ENCODE measurements around the gene SND1. TPM values are rescaled to one million over a fixed set of nuclear protein-coding genes. Genes with fewer than 3 reads are reported as not detected.

Gene SND1
- total and polyA plus RNA-seq, 2 of the 4 experiments (the other 2 are of a cell fraction), result 154 to 294 TPM

DNA sequence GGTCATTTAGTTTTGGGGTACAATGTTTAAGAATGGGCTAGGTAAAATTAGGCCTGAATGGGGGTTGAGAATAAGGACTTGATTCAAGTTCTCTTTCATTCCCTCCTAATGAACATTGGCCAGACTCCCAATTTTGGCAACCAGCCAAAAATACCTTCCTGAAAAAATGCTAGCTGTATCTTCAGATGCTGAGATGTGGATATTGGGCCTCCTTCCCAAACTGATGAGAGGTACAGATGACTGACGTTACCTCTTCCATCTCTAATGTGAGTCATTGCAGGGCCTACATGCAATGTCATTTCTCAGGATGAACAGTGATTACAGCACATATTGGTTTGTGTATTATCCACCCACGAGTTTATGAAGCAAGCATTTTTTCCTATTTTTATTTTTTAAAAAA is 151.6 kb downstream of the SND1 start:
- H2AFZ ChIP-seq (replicated peaks; ENCODE audit: low read length, poor library complexity), result no peak overlapping the region
- peaks cover 6% of the 10 kb centered on the region for H3K36me3 ChIP-seq (ENCODE audit: control insufficient read depth, insufficient read depth, low read length)
- H2AK9ac ChIP-seq (replicated peaks; ENCODE audit: low read depth, low read length, poor library complexity), result no peak overlapping the region
- H4K8ac ChIP-seq (ENCODE audit: low read depth in 2 of 2, low read length in 2 of 2), result no peak overlapping the region
- BruUV-seq (replicated peaks), result no TSS peak
- no peaks in the 10 kb centered on the region for H3K4me1 ChIP-seq (ENCODE audit: control insufficient read depth, insufficient read depth, low read length)
- no peak overlapping the region for H2BK15ac ChIP-seq (ENCODE audit: low read depth, low read length)
- no peak overlapping the region for H2BK120ac ChIP-seq (ENCODE audit: low read depth, low read length)
- ChIA-PET CTCF (interaction anchor here (1.5 kb wide), 1 partner anchor 11 kb away, joined by 5 read pairs; no protein-coding TSS in a partner anchor), POLR2A (ENCODE audit: unreplicated experiment) (no interaction called here)
- no peak overlapping the region for H3K18ac ChIP-seq (ENCODE audit: low read depth, low read length)
- in situ Hi-C loops (cut with MboI; ENCODE audit: low sequenced_read_pairs), result no loop called here
- intact Hi-C loops (cut with micrococcal nuclease), result no loop called here
- peaks cover 53 to 65% of the 10 kb centered on the region in 2 experiments for H3K79me1 ChIP-seq (ENCODE audit: low read depth in 1 of 2, low read length in 2 of 2)
- WGBS, 2 experiments (ENCODE audit: extremely low coverage in 2 of 2, insufficient read length in 1 of 2), result no CpG with 5 or more reads among the region's 2 CpGs
- H3K4me2 ChIP-seq (ENCODE audit: low read depth, low read length), result no peak overlapping the region
- TF ChIP-seq CTCF (conservative IDR thresholded peaks at IDR 0.05; ENCODE audit: low read depth, low read length) (no peak), MXI1 (IDR thresholded peaks at IDR 0.05; ENCODE audit: borderline replicate concordance, low read depth, low read length) (no peak), FOS (IDR thresholded peaks at IDR 0.05; ENCODE audit: low read depth, low read length) (no peak), CHD1 (IDR thresholded peaks at IDR 0.05; ENCODE audit: low read depth, low read length) (no peak)
- H4K91ac ChIP-seq (ENCODE audit: insufficient read depth, low read depth, low read length), result no peak overlapping the region
- H3K27ac ChIP-seq (ENCODE audit: insufficient read depth, low read length), result no peak overlapping the region
- ATAC-seq (ENCODE audit: low read depth) (no peak), DNase-seq (peak; percentile 38)
- no peak overlapping the region for H3K23ac ChIP-seq (ENCODE audit: low read depth, low read length)
- dilution Hi-C loops (cut with HindIII; ENCODE audit: low sequenced_read_pairs, unreplicated experiment), result no loop called here
- no peak overlapping the region for H3K4me3 ChIP-seq (ENCODE audit: insufficient read depth, low read depth, low read length)
- H3K9me3 ChIP-seq (ENCODE audit: control insufficient read depth, insufficient read depth, low read length), result no peaks in the 10 kb centered on the region
- H3K9ac ChIP-seq (ENCODE audit: low read depth, low read length), result no peak overlapping the region
- H3K27me3 ChIP-seq (ENCODE audit: control insufficient read depth, insufficient read depth, low read length), result no peaks in the 10 kb centered on the region
- H2BK20ac ChIP-seq (ENCODE audit: low read depth, low read length), result no peak overlapping the region
- H3K9me1 ChIP-seq (ENCODE audit: insufficient read depth, low read length), result peaks cover 13% of the 10 kb centered on the region
- H3K14ac ChIP-seq (replicated peaks; ENCODE audit: low read depth, low read length), result no peak overlapping the region
- no peak overlapping the region for H3K4ac ChIP-seq (ENCODE audit: low read depth, low read length)
- peaks cover 45% of the 10 kb centered on the region for H4K20me1 ChIP-seq (ENCODE audit: insufficient read depth, low read length)
- no peak overlapping the region for H2AK5ac ChIP-seq (ENCODE audit: low read depth, low read length)
- no peak overlapping the region for H4K5ac ChIP-seq (ENCODE audit: low read depth, low read length)
- no peak overlapping the region for H2BK5ac ChIP-seq (ENCODE audit: low read depth, low read length, poor library complexity, severe bottlenecking)
- no peak overlapping the region for H3K56ac ChIP-seq (ENCODE audit: extremely low read depth, insufficient read depth, low read length)
